Stimulated activated memory B cell treated with anti-CD40 and anti-IgM and Interleukin-4, amounts not matched to agents 10 μg/mL and 1 μg/mL and 100 μg/mL, for 72 hours (primary cell): Measurements from ENCODE around the gene PMPCA.

Source experiments
- ATAC-seq: fragments of 150-1000 bp; cut with Tn5 transposase; 2 replicates; pipeline ENCODE4 v1.10.0; 2021
- H3K27ac Mint-ChIP-seq: one replicate; pipeline ENCODE4 v1.8.0; 2022; ENCODE audit warnings: mild to moderate bottlenecking, mixed read lengths
- H3K27me3 Mint-ChIP-seq: one replicate; pipeline ENCODE4 v1.8.0; 2022; ENCODE audit warnings: mixed read lengths
- H3K36me3 Mint-ChIP-seq: one replicate; pipeline ENCODE4 v1.8.0; 2022; ENCODE audit warnings: mixed read lengths
- H3K4me1 Mint-ChIP-seq: one replicate; pipeline ENCODE4 v1.8.0; 2022; ENCODE audit warnings: mixed read lengths
- H3K4me3 Mint-ChIP-seq: one replicate; pipeline ENCODE4 v1.8.0; 2022; ENCODE audit warnings: mild to moderate bottlenecking, moderate library complexity, mixed read lengths
- H3K9me3 Mint-ChIP-seq: one replicate; pipeline ENCODE4 v1.8.0; 2022; ENCODE audit warnings: mixed read lengths

PMPCA gene

DNA sequence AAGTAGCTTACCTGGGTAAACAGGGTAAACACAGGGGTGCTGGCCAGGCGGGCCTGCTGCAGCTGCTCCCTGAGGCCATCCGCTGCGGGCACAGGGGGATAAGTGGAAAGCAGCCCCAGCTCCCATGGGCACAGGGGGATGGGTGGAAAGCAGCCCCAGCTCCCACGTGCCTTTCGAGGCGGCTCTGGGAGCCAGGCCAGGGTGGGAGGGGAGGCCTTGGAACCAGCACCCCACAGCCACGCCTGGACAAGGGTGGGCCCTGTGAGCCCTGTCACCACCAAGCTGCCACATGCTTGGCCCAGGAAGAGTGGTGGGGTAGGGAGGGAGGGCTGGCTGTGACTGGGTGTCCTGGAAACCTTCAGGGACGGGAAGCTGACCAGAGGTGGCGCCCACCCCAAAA is 29.1 kb upstream of the PMPCA start:
- no peak for ATAC-seq
- H3K36me3 Mint-ChIP-seq = peaks cover 42% of the 10 kb centered on the region
- no peak overlapping the region for H3K27ac Mint-ChIP-seq
- H3K27me3 Mint-ChIP-seq = no peaks in the 10 kb centered on the region
- no peaks in the 10 kb centered on the region for H3K4me1 Mint-ChIP-seq
- H3K9me3 Mint-ChIP-seq = no peaks in the 10 kb centered on the region
- no peak overlapping the region for H3K4me3 Mint-ChIP-seq

- H3K9me3 Mint-ChIP-seq = no peaks in the 10 kb centered on the region
- no peaks in the 10 kb centered on the region for H3K27me3 Mint-ChIP-seq
- ATAC-seq = no peak
- peaks cover 48% of the 10 kb centered on the region for H3K36me3 Mint-ChIP-seq
- no peak overlapping the region for H3K4me3 Mint-ChIP-seq
- no peaks in the 10 kb centered on the region for H3K4me1 Mint-ChIP-seq
- no peak overlapping the region for H3K27ac Mint-ChIP-seq
Observed at GRCh38 chr9:136381966-136382513, 28.4 kb upstream of the PMPCA start.

DNA sequence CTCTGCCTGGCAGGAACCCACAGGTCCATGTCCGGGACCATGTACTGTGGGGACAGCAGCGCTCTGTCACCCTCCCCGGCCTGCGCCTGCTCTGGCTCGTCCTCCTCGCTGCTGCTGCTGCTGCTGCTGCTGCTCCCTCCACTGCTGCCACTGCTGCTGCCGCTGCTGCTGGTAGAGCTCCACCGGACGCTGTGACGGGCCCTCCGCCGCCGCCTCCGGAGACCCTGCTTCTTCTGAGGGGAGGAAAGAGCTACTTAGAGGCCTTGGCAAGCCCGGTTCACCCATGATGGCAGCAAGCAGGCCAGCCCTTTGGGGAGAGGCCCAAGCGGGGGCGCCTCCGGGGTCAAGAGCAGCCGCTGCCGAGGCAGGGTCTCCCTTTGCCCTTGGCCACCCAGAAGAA is 27.0 kb upstream of the PMPCA start:
- Mint-ChIP-seq H3K36me3 (peaks cover 58% of the 10 kb centered on the region), H3K9me3 (no peaks in the 10 kb centered on the region), H3K4me1 (no peaks in the 10 kb centered on the region), H3K27ac (no peak overlapping the region), H3K4me3 (no peak overlapping the region), H3K27me3 (no peaks in the 10 kb centered on the region)
- ATAC-seq = no peak

DNA sequence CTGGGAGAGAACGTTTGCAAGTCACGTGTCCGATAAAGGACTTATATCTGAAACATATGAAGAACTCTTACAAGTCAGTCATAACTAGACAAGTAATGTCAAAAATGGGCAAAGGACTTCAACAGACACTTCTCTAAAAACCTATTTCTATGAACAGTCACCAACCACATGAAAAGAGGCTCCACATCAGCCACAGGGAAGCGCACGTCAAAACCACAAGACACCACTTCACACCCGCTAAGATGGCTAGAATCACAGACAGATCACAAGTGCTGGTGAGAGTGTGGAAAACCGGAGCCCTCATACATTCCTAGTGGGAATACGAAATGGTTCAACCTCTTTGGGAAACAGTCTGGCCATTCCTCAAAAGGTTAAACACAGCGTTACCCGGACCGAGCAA is 25.4 kb upstream of the PMPCA start:
- Mint-ChIP-seq H3K27ac (no peak overlapping the region), H3K36me3 (peaks cover 62% of the 10 kb centered on the region), H3K4me1 (no peaks in the 10 kb centered on the region), H3K9me3 (no peaks in the 10 kb centered on the region), H3K4me3 (no peak overlapping the region), H3K27me3 (no peaks in the 10 kb centered on the region)
- no peak for ATAC-seq

DNA sequence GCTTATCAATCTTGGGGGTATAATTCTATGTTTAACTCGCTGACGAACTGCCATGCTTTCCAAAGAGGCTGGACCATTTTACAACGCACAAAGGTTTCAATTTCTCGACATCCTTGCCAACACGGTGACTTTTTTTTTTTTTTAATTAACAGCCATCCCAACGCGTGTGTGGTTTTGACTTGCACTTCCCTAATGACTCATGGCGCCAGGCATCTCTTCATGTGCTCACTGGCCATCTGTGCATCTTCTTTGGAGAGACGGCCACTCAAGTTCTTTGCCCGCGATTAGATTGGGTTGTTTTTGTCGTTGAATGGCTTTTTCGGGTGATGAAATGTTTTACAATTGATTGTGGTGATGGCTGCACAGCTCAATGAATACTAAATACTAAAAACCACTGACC is 24.4 kb upstream of the PMPCA start:
- ATAC-seq = no peak
- Mint-ChIP-seq H3K4me1 (no peaks in the 10 kb centered on the region), H3K4me3 (no peak overlapping the region), H3K36me3 (peaks cover 72% of the 10 kb centered on the region), H3K27me3 (no peaks in the 10 kb centered on the region), H3K27ac (no peak overlapping the region), H3K9me3 (no peaks in the 10 kb centered on the region)

DNA sequence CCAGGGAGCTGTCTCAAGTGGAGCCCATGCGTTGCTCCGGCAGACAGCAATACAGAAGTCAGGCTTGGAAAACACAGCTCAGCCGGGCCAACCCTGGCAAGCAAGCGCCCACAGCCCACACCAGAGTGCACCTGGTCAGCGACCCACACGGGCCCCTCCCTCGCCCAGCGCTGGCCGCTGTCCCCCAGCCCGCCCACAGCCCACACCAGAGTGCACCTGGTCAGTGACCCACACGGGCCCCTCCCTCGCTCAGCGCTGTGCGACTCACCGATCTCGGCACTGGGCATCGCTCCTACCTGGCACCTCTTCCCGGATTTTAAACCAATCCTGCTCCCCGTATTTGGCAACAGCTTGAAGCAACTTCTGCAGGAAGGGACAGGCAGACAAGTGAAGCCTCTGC is 23.2 kb upstream of the PMPCA start:
- no peaks in the 10 kb centered on the region for H3K4me1 Mint-ChIP-seq
- no peak overlapping the region for H3K27ac Mint-ChIP-seq
- H3K27me3 Mint-ChIP-seq = no peaks in the 10 kb centered on the region
- no peaks in the 10 kb centered on the region for H3K9me3 Mint-ChIP-seq
- H3K4me3 Mint-ChIP-seq = no peak overlapping the region
- no peak for ATAC-seq
- peaks cover 84% of the 10 kb centered on the region for H3K36me3 Mint-ChIP-seq

GRCh38 chr9:136389396-136389795 is 21.1 kb upstream of the PMPCA start:
- H3K36me3 Mint-ChIP-seq = peaks cover 81% of the 10 kb centered on the region
- no peaks in the 10 kb centered on the region for H3K9me3 Mint-ChIP-seq
- no peaks in the 10 kb centered on the region for H3K4me1 Mint-ChIP-seq
- H3K27ac Mint-ChIP-seq = no peak overlapping the region
- no peak overlapping the region for H3K4me3 Mint-ChIP-seq
- H3K27me3 Mint-ChIP-seq = no peaks in the 10 kb centered on the region
- ATAC-seq = no peak

GRCh38 chr9:136391737-136392537 is 18.5 kb upstream of the PMPCA start:
- peaks cover 2% of the 10 kb centered on the region for H3K4me1 Mint-ChIP-seq

GRCh38 chr9:136392538-136393449 is 17.7 kb upstream of the PMPCA start:
- H3K4me3 Mint-ChIP-seq = no peak overlapping the region
- H3K27ac Mint-ChIP-seq = no peak overlapping the region
- H3K27me3 Mint-ChIP-seq = no peaks in the 10 kb centered on the region
- H3K9me3 Mint-ChIP-seq = no peaks in the 10 kb centered on the region
- peaks cover 69% of the 10 kb centered on the region for H3K36me3 Mint-ChIP-seq
- no peak for ATAC-seq
- H3K4me1 Mint-ChIP-seq = peaks cover 6% of the 10 kb centered on the region

More at GRCh38 chr9:136391737-136392537, 18.5 kb upstream of the PMPCA start:
- ATAC-seq = no peak
- Mint-ChIP-seq H3K4me3 (no peak overlapping the region), H3K9me3 (no peaks in the 10 kb centered on the region), H3K27me3 (no peaks in the 10 kb centered on the region), H3K36me3 (peaks cover 71% of the 10 kb centered on the region), H3K27ac (no peak overlapping the region)

- ATAC-seq = no peak
- Mint-ChIP-seq H3K9me3 (no peaks in the 10 kb centered on the region), H3K4me1 (peaks cover 11% of the 10 kb centered on the region), H3K27ac (no peak overlapping the region), H3K27me3 (no peaks in the 10 kb centered on the region), H3K36me3 (peaks cover 64% of the 10 kb centered on the region), H3K4me3 (no peak overlapping the region)
Observed at GRCh38 chr9:136393531-136393930, 16.9 kb upstream of the PMPCA start.

- Mint-ChIP-seq H3K4me3 (no peak overlapping the region), H3K4me1 (peaks cover 21% of the 10 kb centered on the region), H3K27ac (no peak overlapping the region), H3K36me3 (peaks cover 55% of the 10 kb centered on the region), H3K9me3 (no peaks in the 10 kb centered on the region), H3K27me3 (no peaks in the 10 kb centered on the region)
- no peak for ATAC-seq
Observed at GRCh38 chr9:136394312-136395019, 16.0 kb upstream of the PMPCA start.

DNA sequence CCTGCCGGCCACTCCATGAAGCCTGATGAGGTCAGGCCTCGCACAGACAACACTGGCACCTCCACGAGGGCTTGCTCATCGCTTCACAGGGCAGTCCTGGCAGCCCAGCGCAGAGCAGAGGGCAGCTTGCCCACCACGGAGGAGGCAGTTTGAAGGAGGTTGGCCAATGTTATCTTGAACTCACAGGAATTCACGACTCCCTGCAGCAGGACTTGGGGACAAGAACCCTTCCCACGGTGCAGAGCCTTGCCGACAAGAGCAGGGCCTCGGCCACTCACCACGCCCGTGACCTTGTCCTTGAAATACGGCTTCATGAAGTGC is 15.5 kb upstream of the PMPCA start:
- Mint-ChIP-seq H3K27me3 (no peaks in the 10 kb centered on the region), H3K36me3 (peaks cover 50% of the 10 kb centered on the region), H3K4me3 (no peak overlapping the region), H3K27ac (no peak overlapping the region), H3K9me3 (no peaks in the 10 kb centered on the region), H3K4me1 (peaks cover 21% of the 10 kb centered on the region)
- ATAC-seq = no peak

DNA sequence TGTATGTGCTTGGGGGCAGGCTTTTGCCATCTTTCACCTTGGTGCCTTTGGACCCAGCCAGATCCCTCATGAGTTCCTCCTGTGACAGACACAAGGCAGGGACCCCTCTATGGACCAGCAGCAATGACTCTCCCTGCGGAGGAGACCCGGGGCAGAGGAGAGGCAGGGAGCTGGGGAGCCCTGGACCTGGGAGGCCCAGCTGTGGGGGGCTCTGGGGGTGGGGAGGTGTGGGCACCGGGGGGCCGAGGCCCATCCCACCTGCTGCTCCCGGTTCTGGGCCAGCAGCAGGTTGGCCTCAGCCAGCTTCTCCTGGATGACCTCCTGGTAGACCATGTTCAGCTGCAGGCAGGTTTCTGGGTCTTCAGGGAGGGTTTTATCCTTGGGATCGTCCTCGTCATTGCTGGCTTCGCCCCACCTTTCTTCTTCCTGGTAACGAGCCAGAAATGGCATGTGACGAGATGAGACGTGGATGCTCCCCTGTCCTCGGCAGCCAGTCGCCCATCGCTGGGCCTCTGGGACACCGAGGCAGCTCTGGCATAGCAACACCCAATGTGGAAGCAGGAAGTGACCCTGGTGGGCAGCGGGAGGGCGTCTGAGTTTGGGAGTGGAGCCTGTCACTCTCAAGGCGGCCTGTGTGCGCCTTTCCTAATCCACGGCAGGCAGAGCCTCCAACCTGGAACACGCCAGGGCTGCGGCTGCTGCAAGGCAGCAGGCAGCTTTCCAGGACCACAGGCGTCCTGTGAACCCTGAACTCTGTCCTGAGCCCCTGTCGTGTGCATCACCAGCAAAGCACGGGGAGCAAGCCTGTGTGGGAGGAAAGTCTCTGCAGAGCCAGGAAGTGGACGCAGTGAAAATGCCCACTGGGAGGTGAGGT is 14.9 kb upstream of the PMPCA start:
- Mint-ChIP-seq H3K4me3 (no peak overlapping the region), H3K27ac (no peak overlapping the region)
- ATAC-seq = no peak

DNA sequence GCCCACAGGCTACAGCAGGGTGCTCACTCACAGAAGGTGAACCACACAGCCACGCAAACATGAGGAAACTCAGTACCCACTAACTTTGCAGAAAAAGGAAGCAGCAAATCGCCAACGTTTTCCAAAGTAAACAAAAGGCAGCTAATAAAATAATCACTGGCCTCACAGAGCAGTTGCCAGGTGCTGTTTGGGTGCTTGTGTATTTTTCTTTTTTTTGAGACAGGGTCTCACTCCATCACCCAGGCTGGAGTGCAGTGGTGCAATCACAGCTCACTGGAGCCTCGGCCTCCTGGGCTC is 14.3 kb upstream of the PMPCA start:
- ATAC-seq = no peak
- Mint-ChIP-seq H3K4me3 (no peak overlapping the region), H3K27ac (no peak overlapping the region), H3K27me3 (no peaks in the 10 kb centered on the region), H3K9me3 (no peaks in the 10 kb centered on the region), H3K4me1 (peaks cover 30% of the 10 kb centered on the region), H3K36me3 (peaks cover 38% of the 10 kb centered on the region)

More for the DNA sequence above, 14.9 kb upstream of the PMPCA start:
- H3K9me3 Mint-ChIP-seq = no peaks in the 10 kb centered on the region
- peaks cover 44% of the 10 kb centered on the region for H3K36me3 Mint-ChIP-seq
- H3K4me1 Mint-ChIP-seq = peaks cover 25% of the 10 kb centered on the region
- H3K27me3 Mint-ChIP-seq = no peaks in the 10 kb centered on the region
